Tibial nerve (tissue), 4 donors: Measurements from ENCODE around the gene PKHD1.

Experiments
- EP300 ChIP-seq, 2 donors: sonication (generic); formaldehyde crosslinking; IDR thresholded peaks; one replicate each; pipeline ENCODE4 v1.6.1; 2017; ENCODE audit warnings: antibody characterized with exemption in 2 of 2, mild to moderate bottlenecking in 1 of 2
- POLR2A ChIP-seq, 2 donors: fragments of 450-650 bp; IDR thresholded peaks; one replicate each; pipeline ENCODE4 v1.6.1; 2017; ENCODE audit warnings: antibody characterized with exemption in 2 of 2, mild to moderate bottlenecking in 2 of 2, moderate library complexity in 2 of 2
- TF ChIP-seq, protein P1 (sequence below), 5 experiments: fragments of 200-600 bp in 3 of 5; fragments of 450-650 bp in 2 of 5; sonication (generic) in 3 of 5; IDR thresholded peaks; one replicate each; pipeline ENCODE4 v1.5.1; 2016 to 2019; ENCODE audit warnings: antibody characterized with exemption in 5 of 5, mild to moderate bottlenecking in 3 of 5, moderate library complexity in 2 of 5

DNA sequence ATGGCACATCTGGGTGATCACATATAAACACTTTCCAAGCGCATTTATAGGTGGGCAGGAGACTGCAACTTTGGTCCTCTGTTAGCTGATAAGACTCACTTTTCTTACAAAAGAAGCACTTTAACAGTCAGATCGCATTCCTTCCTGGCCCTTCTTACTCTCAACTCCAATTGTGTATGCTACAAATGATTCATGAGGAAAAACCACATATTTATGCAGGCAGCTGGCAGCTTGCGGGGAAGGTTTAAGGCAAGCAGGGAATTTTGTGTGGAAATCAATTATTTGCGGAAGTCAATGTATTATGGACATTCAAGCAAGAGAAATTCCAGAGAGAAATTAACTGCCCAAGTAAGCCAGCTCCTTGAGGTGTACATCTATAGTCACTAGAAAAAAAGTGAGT lies 194.0 kb downstream of the PKHD1 start:
- TF ChIP-seq EP300 (IDR thresholded peaks at IDR 0.05): no peak
- TF ChIP-seq, protein P1, sequence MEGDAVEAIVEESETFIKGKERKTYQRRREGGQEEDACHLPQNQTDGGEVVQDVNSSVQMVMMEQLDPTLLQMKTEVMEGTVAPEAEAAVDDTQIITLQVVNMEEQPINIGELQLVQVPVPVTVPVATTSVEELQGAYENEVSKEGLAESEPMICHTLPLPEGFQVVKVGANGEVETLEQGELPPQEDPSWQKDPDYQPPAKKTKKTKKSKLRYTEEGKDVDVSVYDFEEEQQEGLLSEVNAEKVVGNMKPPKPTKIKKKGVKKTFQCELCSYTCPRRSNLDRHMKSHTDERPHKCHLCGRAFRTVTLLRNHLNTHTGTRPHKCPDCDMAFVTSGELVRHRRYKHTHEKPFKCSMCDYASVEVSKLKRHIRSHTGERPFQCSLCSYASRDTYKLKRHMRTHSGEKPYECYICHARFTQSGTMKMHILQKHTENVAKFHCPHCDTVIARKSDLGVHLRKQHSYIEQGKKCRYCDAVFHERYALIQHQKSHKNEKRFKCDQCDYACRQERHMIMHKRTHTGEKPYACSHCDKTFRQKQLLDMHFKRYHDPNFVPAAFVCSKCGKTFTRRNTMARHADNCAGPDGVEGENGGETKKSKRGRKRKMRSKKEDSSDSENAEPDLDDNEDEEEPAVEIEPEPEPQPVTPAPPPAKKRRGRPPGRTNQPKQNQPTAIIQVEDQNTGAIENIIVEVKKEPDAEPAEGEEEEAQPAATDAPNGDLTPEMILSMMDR (IDR thresholded peaks at IDR 0.05): no peak
- no peak for TF ChIP-seq POLR2A (IDR thresholded peaks at IDR 0.05)
